ENCODE data around the gene RGL1.

RGL1 gene

GRCh38 chr1:183869664-183870063 lies 64.7 kb downstream of the RGL1 start:
- no peak for DNase-seq (ENCODE audit: low spot score)

- no peak for DNase-seq (ENCODE audit: low spot score)
Observed at GRCh38 chr1:183870351-183871077, 65.6 kb downstream of the RGL1 start.

DNA sequence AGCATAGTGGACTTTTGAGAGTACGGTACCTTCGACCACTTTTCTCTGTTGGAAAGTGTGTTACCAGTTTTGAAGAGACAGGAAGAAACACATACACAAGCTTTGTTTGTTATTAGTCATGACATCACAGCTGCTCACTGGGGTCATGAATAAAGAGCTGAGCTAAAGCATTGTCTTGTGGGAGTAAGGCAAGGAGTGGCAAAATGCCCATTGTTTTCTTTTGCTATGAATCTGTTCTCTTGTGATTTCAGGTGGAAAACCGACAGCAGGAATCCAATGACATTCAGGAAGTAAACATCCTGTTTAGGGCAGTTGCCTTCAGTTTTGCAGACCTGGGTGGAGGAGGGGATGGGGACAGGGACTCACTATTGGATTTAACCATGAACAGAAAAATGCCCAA lies 66.2 kb downstream of the RGL1 start:
- DNase-seq (ENCODE audit: low spot score), result no peak

DNA sequence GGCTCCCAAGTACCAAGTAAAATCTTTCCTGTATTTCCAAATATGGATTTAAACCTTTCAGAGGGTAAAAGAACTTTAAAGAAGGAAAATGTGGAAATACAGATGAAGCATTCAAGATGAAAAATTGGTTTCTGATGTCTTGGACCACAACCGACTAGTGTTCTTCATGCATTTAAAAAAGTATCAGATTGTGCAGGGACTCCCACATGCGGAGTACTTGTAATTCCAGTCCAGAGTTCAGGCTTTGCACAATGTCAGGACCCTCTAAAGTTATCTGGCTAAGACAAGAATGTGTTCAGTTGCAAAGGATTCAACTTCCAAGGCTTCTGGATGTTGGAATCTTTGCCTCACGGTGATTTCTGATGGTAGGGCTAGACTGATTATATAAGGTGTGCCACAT lies 66.7 kb downstream of the RGL1 start:
- no peak for DNase-seq (ENCODE audit: low spot score)

DNA sequence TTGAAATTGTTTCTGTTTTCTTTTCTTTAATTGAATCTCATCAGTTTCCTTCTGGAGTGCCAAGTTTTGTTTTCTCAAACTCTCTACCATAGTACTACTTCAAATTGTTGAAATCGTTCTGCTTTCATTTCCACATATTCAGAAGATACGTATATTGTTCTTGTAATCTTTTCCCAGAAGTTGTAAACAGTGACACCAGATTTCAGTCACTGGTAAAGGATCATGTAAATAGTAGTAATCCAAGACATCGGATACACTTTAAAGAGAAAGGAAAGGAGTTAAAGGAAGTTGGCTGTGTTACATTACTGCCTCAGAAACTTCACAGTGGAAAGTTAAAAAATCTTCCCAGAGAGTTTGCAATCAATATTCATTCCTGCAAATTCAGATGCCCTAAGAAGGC lies 67.5 kb downstream of the RGL1 start:
- no peak for DNase-seq (ENCODE audit: low spot score)

DNA sequence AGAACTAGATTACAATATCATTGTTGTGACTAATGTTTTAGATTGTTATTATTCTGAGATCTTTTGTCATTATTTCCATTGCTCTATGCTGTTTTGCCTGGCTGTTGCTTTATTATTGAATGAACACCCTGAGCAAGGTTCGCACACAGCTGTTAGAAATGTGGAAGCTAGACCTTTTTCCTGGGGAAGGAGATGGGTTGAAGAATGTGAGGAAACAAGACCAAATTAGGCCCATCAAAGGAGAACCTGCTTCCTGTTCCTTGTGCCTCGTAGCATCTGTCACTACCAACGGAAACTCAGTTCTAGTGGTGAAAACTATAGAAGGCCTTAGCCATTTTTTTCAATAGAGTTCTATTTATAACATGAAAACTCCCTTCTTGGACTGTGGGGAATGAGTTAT lies 68.7 kb downstream of the RGL1 start:
- peak; percentile 19 for DNase-seq (ENCODE audit: low spot score)

DNA sequence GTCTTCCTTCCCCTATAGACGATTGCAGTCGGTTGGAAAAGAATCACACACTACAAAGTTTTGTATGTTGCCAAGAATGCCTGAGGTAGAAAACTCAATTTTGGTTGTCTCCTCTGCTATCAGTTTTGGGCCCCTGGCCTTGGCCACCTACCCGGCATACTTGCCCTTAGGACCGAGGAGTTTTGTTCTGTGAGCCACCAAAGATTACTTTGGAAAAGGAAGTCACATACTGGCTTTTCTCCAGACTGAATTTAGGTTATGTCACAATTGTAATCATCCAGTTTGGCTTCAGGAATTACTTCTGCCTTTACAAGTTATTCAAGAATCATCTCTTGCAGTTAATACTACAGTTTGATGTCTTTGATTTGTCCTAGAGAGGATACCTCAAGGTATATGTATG lies 71.4 kb downstream of the RGL1 start:
- DNase-seq (ENCODE audit: low spot score), result no peak

- no peak for DNase-seq (ENCODE audit: low spot score)
Observed at GRCh38 chr1:183877053-183877720, 72.3 kb downstream of the RGL1 start.

DNA sequence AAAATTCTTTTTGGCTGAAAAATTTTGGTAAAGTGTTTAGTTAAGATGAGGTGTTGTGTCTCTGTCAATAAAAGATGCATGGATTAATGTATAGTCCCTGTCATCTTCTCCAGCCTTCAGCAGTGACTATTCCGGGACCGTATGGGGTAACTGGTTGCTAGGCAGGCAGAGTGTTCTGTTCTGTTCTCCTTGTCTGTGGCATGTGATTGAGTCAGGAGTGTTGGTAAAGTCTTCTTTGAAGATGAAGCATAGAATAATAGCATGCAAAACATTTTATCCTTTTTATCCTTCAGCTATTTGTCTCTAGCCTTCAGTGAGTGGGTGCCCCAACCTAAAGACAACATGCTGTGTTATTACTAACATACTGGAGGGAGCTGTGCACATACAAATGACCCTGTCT lies 74.6 kb downstream of the RGL1 start:
- no peak for DNase-seq (ENCODE audit: low spot score)

DNA sequence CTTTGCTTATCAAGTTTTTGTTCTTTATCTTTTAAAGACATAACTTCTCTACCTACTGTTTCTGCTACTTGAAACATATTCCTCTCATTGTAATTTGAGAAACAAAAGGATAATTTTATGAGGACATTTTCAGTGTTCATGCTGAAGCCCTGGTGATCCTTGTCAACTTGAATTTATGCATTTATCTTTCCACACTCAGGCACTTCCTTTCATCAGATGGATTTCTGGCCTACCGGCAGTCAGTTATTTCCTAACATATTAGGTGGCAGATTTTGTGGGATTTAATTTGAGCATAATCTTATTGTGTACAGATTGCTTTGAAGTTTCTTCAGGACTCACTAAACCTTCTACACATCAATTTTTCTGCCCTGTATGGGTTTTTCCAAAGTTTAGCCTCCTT lies 75.0 kb downstream of the RGL1 start:
- DNase-seq (ENCODE audit: low spot score), result no peak

DNA sequence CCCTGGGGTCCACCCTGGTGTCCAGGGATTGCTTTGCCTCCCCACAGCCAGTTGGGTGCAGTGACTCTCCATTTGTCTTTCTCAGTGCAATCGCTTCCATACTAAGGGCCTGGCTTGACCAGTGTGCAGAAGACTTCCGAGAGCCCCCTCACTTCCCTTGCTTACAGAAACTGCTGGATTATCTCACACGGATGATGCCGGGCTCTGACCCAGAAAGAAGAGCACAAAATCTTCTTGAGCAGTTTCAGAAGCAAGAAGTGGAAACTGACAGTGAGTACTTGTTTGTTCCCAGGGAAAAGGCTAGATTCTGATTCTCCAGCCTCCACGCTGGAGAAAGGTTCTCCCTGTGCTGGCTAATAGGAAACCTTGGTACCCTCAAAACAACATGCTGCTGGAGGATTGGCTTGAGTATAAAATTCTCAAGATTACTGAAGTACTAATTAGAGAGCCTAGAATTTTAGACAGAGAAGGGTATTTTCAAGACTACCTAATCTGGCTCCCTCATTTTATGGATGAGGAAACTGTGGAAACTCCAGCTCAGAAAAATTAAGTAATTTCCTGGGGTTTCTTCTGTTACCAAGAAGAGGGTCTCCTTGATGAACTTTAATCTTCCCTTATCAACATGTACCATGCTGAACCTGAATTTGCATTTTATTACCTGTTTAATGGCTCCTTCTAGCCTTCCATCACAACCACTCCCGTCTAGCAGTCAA lies 75.8 kb downstream of the RGL1 start:
- DNase-seq (ENCODE audit: low spot score), result no peak

GRCh38 chr1:183881387-183882131 lies 76.6 kb downstream of the RGL1 start:
- DNase-seq (ENCODE audit: low spot score), result no peak

- no peak for DNase-seq (ENCODE audit: low spot score)
Observed at GRCh38 chr1:183882335-183883167, 77.6 kb downstream of the RGL1 start.

DNA sequence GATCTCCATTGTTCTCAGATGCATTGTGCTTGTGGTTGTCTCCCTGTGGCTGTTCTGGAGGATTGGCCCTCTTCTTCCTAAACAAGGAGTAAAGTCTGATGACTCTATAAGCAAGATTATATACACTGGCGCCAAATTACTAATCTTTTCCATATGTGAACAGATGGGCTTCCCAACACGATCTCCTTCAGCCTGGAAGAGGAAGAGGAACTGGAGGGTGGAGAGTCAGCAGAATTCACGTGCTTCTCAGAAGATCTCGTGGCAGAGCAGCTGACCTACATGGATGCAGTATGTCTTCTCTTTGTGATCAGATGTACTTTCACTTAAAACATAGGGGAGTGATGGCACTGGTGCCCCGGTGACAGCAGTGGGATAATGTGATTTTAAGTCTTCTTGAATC lies 78.7 kb downstream of the RGL1 start:
- DNase-seq (ENCODE audit: low spot score), result no peak

DNA sequence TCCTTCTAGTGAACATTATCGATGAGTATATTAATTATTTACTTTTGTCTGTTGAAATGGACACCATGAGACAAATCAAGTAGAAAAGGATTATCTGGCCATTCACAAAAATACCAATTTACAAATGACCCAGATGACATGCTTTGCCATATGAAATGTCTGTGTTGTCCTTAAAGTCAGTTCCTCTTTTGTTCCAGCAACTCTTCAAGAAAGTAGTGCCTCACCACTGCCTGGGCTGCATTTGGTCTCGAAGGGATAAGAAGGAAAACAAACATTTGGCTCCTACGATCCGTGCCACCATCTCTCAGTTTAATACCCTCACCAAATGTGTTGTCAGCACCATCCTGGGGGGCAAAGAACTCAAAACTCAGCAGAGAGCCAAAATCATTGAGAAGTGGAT lies 79.6 kb downstream of the RGL1 start:
- no peak for DNase-seq (ENCODE audit: low spot score)

DNA sequence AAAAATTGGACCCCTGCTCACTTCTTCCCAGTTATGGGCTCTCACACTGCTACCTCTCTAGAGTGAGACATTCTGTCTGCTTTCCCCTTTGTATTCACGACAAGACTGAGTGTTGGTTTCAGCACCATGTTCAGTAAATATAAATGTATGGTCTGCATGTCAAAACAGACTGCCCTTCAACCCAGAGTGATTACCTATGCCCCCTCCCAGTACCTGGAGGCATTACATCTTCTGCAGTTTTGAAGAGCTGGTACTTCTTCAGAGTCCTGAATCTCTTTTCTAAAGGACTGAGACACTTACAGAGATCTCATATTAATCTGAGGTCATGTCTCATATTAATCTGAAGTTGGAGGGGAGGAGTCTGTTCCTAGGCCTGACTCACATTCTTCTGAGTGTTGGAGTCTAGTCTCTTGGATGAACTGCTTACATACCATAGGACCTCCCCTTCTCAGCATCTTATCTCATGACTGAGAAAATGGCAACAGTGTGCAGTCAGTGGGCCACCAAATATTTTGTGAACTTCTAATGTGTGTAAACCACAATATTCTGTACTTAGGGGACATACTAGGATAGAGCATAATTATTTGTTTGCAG lies 80.3 kb downstream of the RGL1 start:
- DNase-seq (ENCODE audit: low spot score), result no peak

DNA sequence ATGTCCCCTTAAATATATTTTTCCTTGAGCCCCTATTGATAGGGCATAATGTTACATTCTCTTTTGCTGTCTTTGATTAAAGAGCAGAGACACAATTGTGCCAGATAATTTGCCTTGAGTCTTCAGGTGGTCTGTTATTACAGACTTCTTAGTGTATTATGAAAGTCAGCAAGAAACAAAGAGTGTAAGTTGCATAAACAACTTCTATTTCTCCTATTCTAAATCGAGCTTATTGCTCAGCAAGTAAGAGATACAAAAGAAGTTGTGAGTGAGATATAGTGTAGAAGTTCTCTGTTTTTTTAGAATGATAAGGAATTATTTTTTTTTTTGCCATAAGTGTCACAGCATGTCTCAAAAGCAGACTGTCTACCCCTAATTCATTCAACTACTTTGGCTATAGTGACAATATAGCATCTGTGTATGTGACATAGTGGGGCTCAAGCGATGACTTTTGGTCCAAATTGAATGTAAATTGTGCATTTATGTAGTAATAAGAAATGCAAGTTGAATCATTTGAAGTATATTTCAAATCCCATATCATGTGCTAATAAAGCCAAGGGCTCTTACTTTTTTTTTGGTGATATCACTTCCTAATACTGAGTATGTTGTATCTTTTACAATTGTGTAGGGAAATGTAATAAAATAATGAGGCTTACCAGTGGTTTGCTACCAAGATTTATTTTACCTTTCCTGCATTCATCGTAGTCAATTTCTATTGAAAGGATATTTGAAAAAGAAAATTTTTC lies 81.3 kb downstream of the RGL1 start:
- no peak for DNase-seq (ENCODE audit: low spot score)

GRCh38 chr1:183886853-183887252 lies 81.9 kb downstream of the RGL1 start:
- no peak for DNase-seq (ENCODE audit: low spot score)

GRCh38 chr1:183887826-183888819 lies 83.2 kb downstream of the RGL1 start:
- peak; percentile 22 for DNase-seq (ENCODE audit: low spot score)
